Fibroblast of lung (primary cell): ENCODE results near the gene KCNG1.

ENCODE experiments used
- CTCF ChIP-seq, 2 donors: IDR thresholded peaks in 1 of 2; conservative IDR thresholded peaks in 1 of 2; 1 replicate in 1 of 2; 2 replicates in 1 of 2; pipeline ENCODE4 v1.5.1; 2011 to 2012; ENCODE audit warnings: low read length in 2 of 2, control low read depth in 1 of 2, inconsistent platforms in 1 of 2, low read depth in 1 of 2, mild to moderate bottlenecking in 1 of 2
- EZH2 ChIP-seq: IDR thresholded peaks from 2 replicates; pipeline ENCODE4 v1.5.1; 2012; ENCODE audit warnings: low read length, control low read depth, mild to moderate bottlenecking; ENCODE audit errors: missing control alignments

DNA sequence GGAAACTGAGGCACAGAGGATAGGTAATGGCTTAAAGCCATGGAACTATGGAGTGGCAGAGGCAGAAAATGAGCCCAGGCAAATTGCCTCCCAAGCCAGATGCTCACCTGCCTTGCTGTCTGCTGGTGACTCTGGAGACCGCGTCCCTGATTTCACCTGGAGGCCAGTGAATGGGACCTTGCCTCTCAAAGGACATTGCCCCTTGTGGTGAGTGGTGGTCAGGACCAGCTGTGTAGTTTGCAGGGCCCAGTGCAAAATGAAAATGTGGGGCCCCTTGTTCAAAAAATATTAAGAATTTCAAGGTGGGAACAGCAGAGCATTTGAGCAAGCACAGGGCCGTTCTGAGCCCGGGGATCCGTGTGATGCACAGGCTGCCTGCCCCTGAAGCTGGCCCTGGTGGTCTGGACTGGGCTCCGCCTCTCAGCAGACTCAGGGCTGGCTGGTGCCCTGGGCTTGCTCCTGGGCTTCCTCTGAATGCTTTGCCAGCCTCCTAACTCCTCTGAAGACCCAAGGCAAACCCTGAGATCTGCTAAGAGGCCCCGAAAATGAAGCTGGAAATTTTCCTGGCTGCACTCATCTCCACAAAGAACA, 19.8 kb upstream of the KCNG1 start:
- peak in 1 of 2 donors; percentile 20 for TF ChIP-seq CTCF (conservative IDR thresholded peaks at IDR 0.05 in 1 of 2, IDR thresholded peaks at IDR 0.05 in 1 of 2; ENCODE audit: low read depth in 1 of 2, low read length in 2 of 2)
- TF ChIP-seq EZH2: no peak
